Fibroblast of skin of back (primary cell): ENCODE results near the gene PRPF31.

ENCODE experiments used
- DNase-seq: peaks from one replicate; pipeline ENCODE4 v3.0.0-alpha.2; 2013

The PRPF31 gene

GRCh38 chr19:54108496-54108895 is 7.1 kb upstream of the PRPF31 start:
- DNase-seq: no peak

- DNase-seq: no peak
These were observed 5.9 kb upstream of the PRPF31 start for GRCh38 chr19:54109651-54110050.

GRCh38 chr19:54114340-54115108 is 1.0 kb upstream of the PRPF31 start:
- DNase-seq: peak; percentile 37

- DNase-seq: no peak
These were observed 5.7 kb downstream of the PRPF31 start for GRCh38 chr19:54121259-54121658.

GRCh38 chr19:54123682-54124081 is 8.1 kb downstream of the PRPF31 start:
- no peak for DNase-seq

GRCh38 chr19:54124393-54124792 is 8.8 kb downstream of the PRPF31 start:
- DNase-seq: no peak

- no peak for DNase-seq
These were observed 10.2 kb downstream of the PRPF31 start for GRCh38 chr19:54125713-54126112.

GRCh38 chr19:54127688-54128440 is 12.3 kb downstream of the PRPF31 start:
- no peak for DNase-seq

- no peak for DNase-seq
These were observed 12.8 kb downstream of the PRPF31 start for GRCh38 chr19:54128441-54128725.

GRCh38 chr19:54128796-54129616 is 13.5 kb downstream of the PRPF31 start:
- no peak for DNase-seq

GRCh38 chr19:54129617-54129996 is 14.1 kb downstream of the PRPF31 start:
- DNase-seq: no peak

- DNase-seq: peak; percentile 32
These were observed 17.9 kb downstream of the PRPF31 start for GRCh38 chr19:54133312-54133956.

GRCh38 chr19:54133957-54134590 is 18.5 kb downstream of the PRPF31 start:
- DNase-seq: no peak

- no peak for DNase-seq
These were observed 20.7 kb downstream of the PRPF31 start for GRCh38 chr19:54136086-54136863.

- peak; percentile 100 for DNase-seq
These were observed 21.5 kb downstream of the PRPF31 start for GRCh38 chr19:54136864-54137698.

- DNase-seq: no peak
These were observed 22.3 kb downstream of the PRPF31 start, which contains the start of gene CNOT3 for GRCh38 chr19:54137699-54138488. CNOT3 (plus strand) TSS chr19:54137762; CDS start chr19:54142979, 5,217 bp downstream.

GRCh38 chr19:54138489-54139256 is 23.1 kb downstream of the PRPF31 start:
- DNase-seq: no peak

GRCh38 chr19:54141356-54141755 is 25.8 kb downstream of the PRPF31 start:
- DNase-seq: no peak
